Sigmoid colon (tissue), 7 donors: Measurements from ENCODE around the gene MYO1A. TPM values are rescaled to one million over a fixed set of nuclear protein-coding genes. Genes with fewer than 3 reads are reported as not detected.

Experiments
- DNase-seq: peaks from one replicate; pipeline ENCODE4 v3.0.0-alpha.2; 2019
- H3K27ac ChIP-seq, 4 donors: fragments of 200-600 bp; sonication (generic); one replicate each; pipeline ENCODE4 v1.5.1; 2016 to 2019; ENCODE audit warnings: mild to moderate bottlenecking in 1 of 4
- H3K27me3 ChIP-seq, 3 donors: fragments of 200-600 bp; sonication (generic); one replicate each; pipeline ENCODE4 v1.5.1; 2019; ENCODE audit warnings: mild to moderate bottlenecking in 1 of 3
- H3K36me3 ChIP-seq, 4 donors: fragments of 200-600 bp; sonication (generic); one replicate each; pipeline ENCODE4 v1.5.1; 2016 to 2019
- H3K4me1 ChIP-seq, 4 donors: fragments of 200-600 bp; sonication (generic); one replicate each; pipeline ENCODE4 v1.5.1; 2017 to 2019
- H3K4me3 ChIP-seq, 4 donors: fragments of 200-600 bp; sonication (generic); one replicate each; pipeline ENCODE4 v1.5.1; 2017 to 2019; ENCODE audit warnings: mild to moderate bottlenecking in 2 of 4, moderate library complexity in 1 of 4
- H3K9me3 ChIP-seq, 4 donors: fragments of 200-600 bp in 3 of 4; sonication (generic) in 3 of 4; one replicate each; pipeline versions ENCODE4 v1.5.1 to v1.6.1; 2013 to 2019
- CTCF ChIP-seq, 4 experiments: fragments of 450-650 bp in 3 of 4; fragments of 200-600 bp in 1 of 4; IDR thresholded peaks; one replicate each; pipeline ENCODE4 v1.5.1; 2016 to 2019; ENCODE audit warnings: antibody characterized with exemption in 4 of 4, mild to moderate bottlenecking in 3 of 4, moderate library complexity in 2 of 4
- EP300 ChIP-seq, 4 donors: sonication (generic); formaldehyde crosslinking; IDR thresholded peaks; one replicate each; pipeline ENCODE4 v1.6.1; 2017; ENCODE audit warnings: antibody characterized with exemption in 4 of 4
- POLR2A ChIP-seq, 2 donors: fragments of 450-650 bp; IDR thresholded peaks; one replicate each; pipeline ENCODE4 v1.6.1; 2016; ENCODE audit warnings: antibody characterized with exemption in 2 of 2, mild to moderate bottlenecking in 2 of 2, moderate library complexity in 2 of 2
- POLR2AphosphoS5 ChIP-seq, 4 donors: sonication (generic); formaldehyde crosslinking; IDR thresholded peaks; one replicate each; pipeline ENCODE4 v1.6.1; 2017; ENCODE audit warnings: antibody characterized with exemption in 4 of 4
- WGBS, 2 donors: extraction: QIAGEN DNeasy Blood & Tissue Kit; methylation state at CpG; one replicate each; pipeline ENCODE4 v1.1.7; 2013; 5-methylcytosine and 5-hydroxymethylcytosine counted together
- intact Hi-C: fragments of 100-400 bp; cut with DNase I; formaldehyde crosslinking; loops from one replicate; pipeline ENCODE4 v1.15.1; 2023
- polyA plus RNA-seq, 3 donors: library from polyadenylated mRNA; stranded (reverse); fragments of 200-250 nt; gene quantifications; one replicate each; pipeline ENCODE4 v1.2.3, GENCODE V29; 2013
- total RNA-seq, 4 donors: library from RNA; depleted of rRNA; stranded (reverse); fragments of >200 nt; gene quantifications; one replicate each; pipeline ENCODE4 v1.1.0, GENCODE V29; 2016
- donor health status: healthy with polysubstance abuse.
- donor health status: Bipolar disorder and iron deficiency.
- donor health status: healthy.

MYO1A gene
- total and polyA plus RNA-seq, 7 donors: 0.71 to 112 (median 7.2) TPM

GRCh38 chr12:56980941-56981530, 68.9 kb downstream of the MYO1A start:
- H3K27ac ChIP-seq: no peak overlapping the region
- no peaks in the 10 kb centered on the region for H3K9me3 ChIP-seq
- H3K36me3 ChIP-seq: no peaks in the 10 kb centered on the region
- no peak overlapping the region for H3K4me3 ChIP-seq
- H3K4me1 ChIP-seq: no peaks in the 10 kb centered on the region
- H3K27me3 ChIP-seq: no peaks in the 10 kb centered on the region
- TF ChIP-seq CTCF (IDR thresholded peaks at IDR 0.05) (no peak), POLR2AphosphoS5 (IDR thresholded peaks at IDR 0.05) (no peak), POLR2A (IDR thresholded peaks at IDR 0.05) (no peak), EP300 (IDR thresholded peaks at IDR 0.05) (no peak)
- DNase-seq: no peak
- WGBS, 2 donors: 95 to 96% methylated on average over 4 of the region's 4 CpGs
- intact Hi-C loops: no loop called here

GRCh38 chr12:56980268-56980667, 69.7 kb downstream of the MYO1A start:
- intact Hi-C loops: no loop called here
- no peak for DNase-seq
- Histone ChIP-seq H3K27ac (no peak overlapping the region), H3K9me3 (no peaks in the 10 kb centered on the region), H3K27me3 (no peaks in the 10 kb centered on the region), H3K36me3 (no peaks in the 10 kb centered on the region), H3K4me3 (no peak overlapping the region), H3K4me1 (no peaks in the 10 kb centered on the region)
- TF ChIP-seq POLR2AphosphoS5 (IDR thresholded peaks at IDR 0.05): no peak
- no peak for TF ChIP-seq POLR2A (IDR thresholded peaks at IDR 0.05)
- TF ChIP-seq CTCF (IDR thresholded peaks at IDR 0.05): no peak
- WGBS, 2 donors: 95% methylated on average over 6 of the region's 6 CpGs

GRCh38 chr12:56979628-56980027, 70.3 kb downstream of the MYO1A start:
- TF ChIP-seq EP300 (IDR thresholded peaks at IDR 0.05) (no peak), CTCF (IDR thresholded peaks at IDR 0.05) (no peak), POLR2AphosphoS5 (IDR thresholded peaks at IDR 0.05) (no peak), POLR2A (IDR thresholded peaks at IDR 0.05) (no peak)
- no peak overlapping the region for H3K4me3 ChIP-seq
- H3K4me1 ChIP-seq: no peaks in the 10 kb centered on the region
- 93 to 95% methylated on average over 3 of the region's 3 CpGs for WGBS, 2 donors
- H3K9me3 ChIP-seq: no peaks in the 10 kb centered on the region
- H3K27ac ChIP-seq: no peak overlapping the region
- intact Hi-C loops: no loop called here
- no peaks in the 10 kb centered on the region for H3K27me3 ChIP-seq
- H3K36me3 ChIP-seq: no peaks in the 10 kb centered on the region
- no peak for DNase-seq

Other genes with a start within 250 kb of the MYO1A start
- under 1 TPM in 1 of 4 donors, not detected in 3; 0.55 TPM for gene SDR9C7, start 115.7 kb downstream of the MYO1A start, total RNA-seq
- gene SDR9C7, start 115.7 kb downstream of the MYO1A start, polyA plus RNA-seq: under 1 TPM in 1 of 3 donors, not detected in 2; 0.03 TPM
- 1 to 10 TPM in 1 of 4 donors, under 1 TPM in 3; under 0.01 to 1.1 (median 0.38) TPM for gene RDH16, start 92.5 kb downstream of the MYO1A start, total RNA-seq
- under 1 TPM in 1 of 3 donors, not detected in 2; 0.19 TPM for gene RDH16, start 92.5 kb downstream of the MYO1A start, polyA plus RNA-seq
- 1 to 10 TPM; 5.0 to 6.4 (median 5.6) TPM for gene ZBTB39, start 43.6 kb downstream of the MYO1A start, total RNA-seq
- 1 to 10 TPM in 2 of 3 donors, under 1 TPM in 1; 0.69 to 2.6 (median 1.2) TPM for gene ZBTB39, start 43.6 kb downstream of the MYO1A start, polyA plus RNA-seq
- gene TAC3, start 33.6 kb downstream of the MYO1A start, total RNA-seq: 1 to 10 TPM in 2 of 4 donors, under 1 TPM in 1, not detected in 1; 0.66 to 4.5 (median 3.9) TPM
- 1 to 10 TPM in 1 of 3 donors, not detected in 2; 4.1 TPM for gene TAC3, start 33.6 kb downstream of the MYO1A start, polyA plus RNA-seq
- 10 to 100 TPM; 11.5 to 13.6 (median 12.7) TPM for gene NEMP1, start 28.7 kb upstream of the MYO1A start, total RNA-seq
- 1 to 10 TPM in 1 of 3 donors, under 1 TPM in 2; 0.60 to 6.2 (median 0.92) TPM for gene NEMP1, start 28.7 kb upstream of the MYO1A start, polyA plus RNA-seq
- 10 to 100 TPM; 24.8 to 28.9 (median 27.4) TPM for gene NAB2, start 39.0 kb upstream of the MYO1A start, total RNA-seq
- gene NAB2, start 39.0 kb upstream of the MYO1A start, polyA plus RNA-seq: 1 to 10 TPM; 2.5 to 9.5 (median 5.4) TPM
- gene STAT6, start 61.2 kb upstream of the MYO1A start, total RNA-seq: 100 to 1,000 TPM; 105 to 163 (median 113) TPM
- 100 to 1,000 TPM in 2 of 3 donors, 10 to 100 TPM in 1; 66.1 to 210 (median 123) TPM for gene STAT6, start 61.2 kb upstream of the MYO1A start, polyA plus RNA-seq
- gene LRP1, start 78.4 kb upstream of the MYO1A start, total RNA-seq: 100 to 1,000 TPM; 147 to 262 (median 204) TPM
- gene LRP1, start 78.4 kb upstream of the MYO1A start, polyA plus RNA-seq: 10 to 100 TPM; 11.4 to 57.9 (median 14.1) TPM
- gene LRP1-AS, start 97.5 kb upstream of the MYO1A start, total RNA-seq: not detected
- not detected for gene LRP1-AS, start 97.5 kb upstream of the MYO1A start, polyA plus RNA-seq
- gene NXPH4, start 166.7 kb upstream of the MYO1A start, total RNA-seq: not detected
- gene NXPH4, start 166.7 kb upstream of the MYO1A start, polyA plus RNA-seq: under 1 TPM in 1 of 3 donors, not detected in 2; 0.13 TPM
- gene SHMT2, start 179.6 kb upstream of the MYO1A start, total RNA-seq: 10 to 100 TPM; 24.6 to 52.2 (median 34.5) TPM
- 100 to 1,000 TPM in 1 of 3 donors, 10 to 100 TPM in 2; 26.6 to 100 (median 29.4) TPM for gene SHMT2, start 179.6 kb upstream of the MYO1A start, polyA plus RNA-seq
- gene STAC3, start 201.1 kb upstream of the MYO1A start, total RNA-seq: 1 to 10 TPM in 3 of 4 donors, under 1 TPM in 1; 0.41 to 2.8 (median 1.8) TPM
- 1 to 10 TPM; 1.2 to 4.6 (median 1.8) TPM for gene STAC3, start 201.1 kb upstream of the MYO1A start, polyA plus RNA-seq